GM19463 (cell line): ENCODE data around the gene ERC1.
A peak's percentile ranks its signal among the peaks of the same experiment; 100 is the strongest.

Experiments
- ATAC-seq: cut with Tn5 transposase; IDR thresholded peaks from one replicate; pipeline ENCODE4 v1.9.1; 2021; ENCODE audit warnings: mild to moderate bottlenecking, moderate library complexity; ENCODE audit not compliant: unreplicated experiment

The ERC1 gene

DNA sequence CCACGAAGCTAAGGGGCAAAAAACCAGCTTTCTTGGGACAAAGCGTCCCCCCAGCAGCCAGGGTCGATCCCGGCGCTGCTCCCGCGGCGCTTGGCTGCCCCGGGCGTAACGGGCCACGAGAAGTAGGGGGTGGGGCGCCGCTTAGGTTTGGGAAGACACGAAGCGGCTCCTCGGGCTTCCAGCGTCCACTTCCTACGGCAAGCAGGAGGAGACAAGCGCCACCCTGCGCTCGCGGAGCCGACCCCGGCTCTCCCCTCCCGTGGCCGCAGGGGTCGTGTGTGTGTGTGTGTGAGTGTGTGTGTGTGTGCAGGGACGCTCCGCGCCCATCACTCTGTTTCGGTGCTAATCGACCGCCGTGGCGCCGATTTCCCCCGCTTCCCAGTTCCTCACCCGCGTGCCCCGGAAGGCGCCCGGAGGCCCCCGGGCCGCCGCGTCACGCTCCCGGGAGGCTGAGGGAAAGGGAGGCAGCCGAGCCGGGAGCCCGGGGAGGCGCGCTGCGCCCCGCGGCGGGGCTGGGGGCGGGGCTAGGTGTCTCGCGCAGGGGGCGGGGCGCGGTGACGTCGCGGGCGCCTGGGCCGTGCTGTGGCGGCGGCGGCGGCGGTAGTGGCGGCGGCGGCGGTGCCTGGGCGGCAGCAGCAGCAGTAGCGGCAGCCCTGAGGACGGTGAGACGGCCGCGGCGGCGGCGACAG is at the start of gene ERC1:
Gene ERC1, plus strand, starts transcription at position 563 of the 689 bp plus-strand sequence. CDS start 36,681 bp downstream, outside the sequence.
- ATAC-seq = peak; percentile 92

DNA sequence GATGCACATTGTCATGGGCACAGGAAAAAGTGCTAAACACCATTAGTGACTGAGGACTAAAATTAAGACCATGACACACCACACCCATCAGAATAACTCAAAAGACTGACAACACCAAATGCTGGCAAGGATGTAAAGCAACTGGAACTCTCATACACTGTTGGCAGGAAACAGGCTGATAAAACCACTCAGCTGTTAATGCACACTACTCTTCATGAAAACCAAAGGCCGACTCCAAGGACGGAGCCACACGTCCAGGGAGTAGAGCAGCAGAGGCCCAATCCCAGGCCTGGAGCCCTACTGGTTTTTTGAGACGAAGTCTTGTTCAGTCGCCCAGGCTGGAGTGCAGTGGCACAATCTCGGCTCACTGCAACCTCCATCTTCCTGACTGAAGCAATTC is 48.0 kb upstream of the ERC1 start:
- no peak for ATAC-seq

DNA sequence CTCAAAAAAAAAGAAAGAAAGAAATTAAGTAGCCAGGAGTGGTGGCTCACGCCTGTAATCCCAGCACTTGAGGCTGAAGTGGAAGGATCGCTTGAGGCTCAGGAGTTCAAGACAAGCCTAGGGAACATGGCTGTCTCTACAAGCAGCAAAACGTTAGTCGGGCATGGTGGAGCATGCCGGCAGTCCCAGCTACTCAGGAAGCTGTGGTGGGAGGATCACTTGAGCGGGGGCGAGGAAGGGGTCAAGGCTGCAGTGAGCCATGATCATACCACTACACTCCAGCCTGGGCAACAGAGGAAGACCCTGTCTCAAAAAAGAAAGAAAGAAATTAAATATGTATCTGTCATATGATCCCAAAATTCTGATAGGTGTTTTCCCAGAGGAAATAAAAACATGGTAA is 46.8 kb upstream of the ERC1 start:
- ATAC-seq = no peak

DNA sequence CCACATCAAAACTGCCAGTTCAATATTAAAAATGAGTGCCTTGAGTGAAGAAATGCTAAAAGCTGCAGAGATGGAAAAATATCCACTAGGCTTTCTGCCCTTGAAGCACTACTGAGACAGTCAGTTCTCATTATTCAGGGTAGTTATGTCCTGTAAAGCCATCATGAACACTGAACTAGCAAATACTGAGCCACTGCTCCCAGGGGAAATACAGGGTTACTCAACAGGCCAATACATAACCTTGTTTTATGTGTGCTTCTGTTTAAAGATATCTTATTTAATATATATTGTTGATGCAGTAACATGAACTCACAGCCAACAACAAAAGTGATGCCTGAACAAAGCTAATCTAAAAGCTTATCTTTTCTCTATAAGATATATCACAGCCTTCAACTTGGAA is 44.8 kb upstream of the ERC1 start:
- ATAC-seq = no peak

DNA sequence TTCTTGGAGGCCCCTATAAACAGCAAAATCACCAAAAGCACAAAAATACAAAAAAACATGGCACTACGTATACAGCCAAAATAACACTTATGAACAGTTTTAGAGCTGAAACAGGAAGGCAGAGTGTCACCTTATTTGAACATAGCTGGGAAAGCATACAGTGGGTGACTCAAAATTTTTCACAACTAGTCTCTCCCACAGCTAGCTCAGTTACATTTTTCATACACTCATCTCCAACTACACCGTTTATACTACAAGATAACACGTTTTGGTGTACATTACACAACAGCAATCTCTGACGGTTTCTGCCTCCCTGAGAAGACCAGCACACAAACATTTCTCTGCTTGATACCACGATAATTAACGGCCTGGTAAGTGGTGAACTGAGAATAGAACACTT is 44.4 kb upstream of the ERC1 start:
- no peak for ATAC-seq

DNA sequence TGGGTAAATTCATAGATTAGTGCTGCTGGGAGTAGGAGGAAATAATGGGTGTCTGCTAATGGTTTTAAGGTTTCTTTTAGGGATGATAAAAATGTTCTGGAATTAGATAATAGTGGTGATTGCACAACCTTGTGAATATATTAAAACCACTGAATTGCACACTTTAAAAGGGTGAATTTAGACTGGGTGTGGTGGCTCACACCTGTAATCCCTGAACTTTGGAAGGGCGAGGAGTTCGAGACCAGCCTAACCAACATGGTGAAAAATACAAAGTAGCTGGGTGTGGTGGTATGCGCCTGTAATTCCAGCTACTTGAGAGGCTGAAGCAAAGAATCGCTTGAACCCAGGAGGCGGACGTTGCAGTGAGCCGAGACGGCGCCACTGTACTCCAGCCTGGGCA is 42.8 kb upstream of the ERC1 start:
- no peak for ATAC-seq

DNA sequence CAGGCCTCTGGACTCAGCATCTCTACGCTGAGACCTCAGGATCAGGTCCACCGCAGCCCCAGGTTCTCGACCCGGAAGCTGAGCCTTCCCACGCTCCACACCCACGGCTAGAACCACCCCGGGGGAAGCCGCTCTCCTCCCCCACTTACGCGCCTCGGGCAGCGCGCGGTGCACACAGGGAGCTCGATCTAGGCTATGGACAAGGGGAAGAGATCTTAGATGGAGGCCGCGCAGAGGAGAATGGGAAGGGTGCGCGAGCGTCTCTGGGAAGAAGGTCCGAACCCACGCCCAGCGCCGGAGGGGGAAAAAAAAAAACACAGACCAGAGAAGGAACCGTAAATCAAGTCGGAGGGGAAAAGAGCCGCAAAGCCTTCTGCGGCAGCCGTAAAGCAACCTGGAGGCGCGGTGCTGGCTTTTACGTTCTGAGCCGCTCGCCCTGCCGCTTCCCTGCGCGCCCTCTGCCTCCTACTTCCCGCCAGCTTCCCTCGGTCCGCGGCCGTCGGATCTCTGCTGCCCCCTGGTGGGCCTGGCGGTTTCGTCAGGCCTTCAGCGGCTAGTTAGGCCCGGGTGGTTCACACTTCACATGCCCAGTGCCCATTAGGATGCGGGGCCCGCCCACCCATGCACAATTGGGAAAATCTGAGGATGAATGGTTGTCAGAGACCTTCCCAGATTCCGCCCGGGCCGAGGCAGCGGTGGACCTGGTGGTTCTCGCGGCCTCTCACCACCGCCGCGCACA is 41.4 kb upstream of the ERC1 start, which contains the start of gene RAD52:
Gene RAD52, minus strand, starts transcription at position 242 of the 739 bp plus-strand sequence. CDS start 16,636 bp downstream, outside the sequence.
- ATAC-seq = peak; percentile 84

DNA sequence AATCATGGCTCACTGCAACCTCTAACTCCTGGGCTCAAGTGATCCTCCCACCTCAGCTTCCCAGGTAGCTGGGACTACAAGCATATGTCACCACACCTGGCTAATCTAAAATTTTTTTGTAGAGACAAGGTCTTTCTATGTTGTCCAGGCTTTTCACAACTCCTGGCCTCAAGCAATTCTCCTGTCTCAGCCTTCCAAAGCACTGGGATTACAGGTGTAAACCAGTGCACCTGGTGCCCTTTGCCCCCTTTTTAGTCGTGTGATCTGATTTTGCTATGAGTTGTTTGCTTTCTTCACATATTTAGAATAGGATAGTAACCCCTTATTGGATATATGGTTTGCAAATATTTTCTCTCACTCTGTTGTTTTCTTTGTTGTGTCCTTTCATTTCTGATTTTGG is 39.8 kb upstream of the ERC1 start:
- no peak for ATAC-seq

DNA sequence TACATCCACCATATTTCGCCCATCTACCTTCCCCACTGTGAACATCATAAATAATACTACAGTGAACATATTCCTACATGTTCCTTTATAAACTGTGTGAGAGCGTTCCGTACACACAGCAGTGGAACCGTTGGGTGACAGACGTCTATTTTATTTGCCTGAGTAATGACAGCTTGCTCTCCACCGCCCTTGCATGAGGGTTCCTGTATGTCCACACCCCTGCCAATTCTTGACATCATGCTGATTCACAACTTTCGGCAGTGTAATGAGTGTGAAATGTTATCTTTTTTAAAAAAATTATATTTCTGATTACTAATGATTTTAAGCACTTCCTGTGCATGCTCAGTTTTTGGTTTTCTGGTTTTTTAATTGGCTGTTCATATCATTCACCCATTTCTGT is 37.2 kb upstream of the ERC1 start:
- no peak for ATAC-seq

DNA sequence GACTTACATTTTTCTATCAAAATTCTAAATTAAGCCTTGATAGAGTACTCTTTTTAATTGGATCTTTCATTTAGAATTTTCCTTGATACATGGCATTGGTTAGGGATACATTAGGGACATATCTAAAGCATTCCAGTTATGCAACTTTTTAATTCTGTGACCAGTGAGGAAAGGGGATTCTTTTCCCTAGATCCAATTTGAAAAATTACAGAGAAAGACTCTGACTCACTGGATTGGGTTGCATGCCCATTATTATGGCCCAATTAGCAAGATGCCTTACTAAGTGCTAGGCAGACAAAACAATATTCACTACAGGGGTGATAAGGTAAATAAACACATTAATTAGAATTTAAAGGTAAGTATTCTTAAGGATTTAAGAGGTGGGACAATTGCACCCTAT is 36.3 kb upstream of the ERC1 start:
- ATAC-seq = no peak

DNA sequence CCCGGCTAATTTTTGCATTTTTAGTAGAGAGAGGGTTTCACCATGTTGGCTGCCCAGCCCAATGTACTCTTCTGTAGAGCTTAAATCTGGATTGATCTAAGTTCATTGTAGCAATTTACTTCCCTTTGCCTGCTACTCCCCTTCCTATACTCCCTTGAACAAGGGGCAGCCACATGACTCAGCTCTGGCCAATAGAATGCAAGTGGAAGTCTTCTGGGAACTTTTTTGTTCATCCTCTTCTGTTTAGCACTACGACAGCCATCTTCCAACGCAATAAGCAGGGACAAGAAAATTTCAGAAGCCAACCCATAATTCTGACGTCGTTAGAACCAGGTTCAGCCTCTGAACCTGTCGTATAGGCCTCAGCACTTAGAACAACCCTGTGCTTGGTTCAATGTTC is 35.1 kb upstream of the ERC1 start:
- ATAC-seq = no peak

DNA sequence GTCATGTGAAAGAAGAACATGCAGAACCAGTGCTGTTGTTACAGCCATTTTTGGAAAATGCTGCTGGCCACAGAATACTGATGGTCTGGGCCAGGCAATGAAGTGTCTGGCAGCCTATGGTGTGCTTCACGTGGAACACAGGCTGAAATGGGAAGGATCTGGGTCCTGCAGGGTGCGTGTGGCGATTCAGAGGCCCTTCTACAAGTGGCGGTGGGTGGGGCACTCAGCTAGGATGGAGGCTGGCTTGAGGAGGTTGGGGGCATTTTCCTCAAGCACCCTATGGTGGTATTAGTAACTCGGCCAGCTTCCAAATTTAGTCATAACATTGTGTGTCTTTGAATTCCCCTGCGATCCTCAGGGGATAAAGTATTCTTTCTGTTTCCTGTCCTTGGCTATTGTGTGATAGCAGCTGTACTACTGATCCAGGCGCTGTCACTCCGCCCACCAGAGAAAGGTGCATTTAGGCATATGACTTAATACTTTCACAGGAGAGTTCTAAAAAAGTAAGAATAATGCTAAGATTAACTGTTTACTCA is 32.4 kb upstream of the ERC1 start:
- no peak for ATAC-seq

DNA sequence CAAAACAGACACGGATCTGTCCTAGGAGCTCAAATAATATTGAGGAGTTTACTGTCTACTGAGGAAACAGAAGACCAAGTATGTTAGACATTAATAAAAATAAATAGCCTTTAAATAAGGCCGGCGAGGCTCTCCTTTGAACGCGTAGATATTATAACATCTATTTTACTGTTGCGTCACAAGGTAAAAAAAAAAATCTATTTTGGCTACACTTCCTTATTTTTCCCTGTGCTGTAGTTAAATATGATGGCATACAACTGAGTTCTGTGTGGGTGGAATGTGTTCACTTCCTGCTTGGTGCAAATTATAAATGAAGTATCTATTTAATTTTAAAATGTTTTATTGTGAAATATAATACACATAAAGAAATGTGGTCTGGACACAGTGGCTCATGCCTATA is 24.3 kb upstream of the ERC1 start:
- ATAC-seq = no peak

DNA sequence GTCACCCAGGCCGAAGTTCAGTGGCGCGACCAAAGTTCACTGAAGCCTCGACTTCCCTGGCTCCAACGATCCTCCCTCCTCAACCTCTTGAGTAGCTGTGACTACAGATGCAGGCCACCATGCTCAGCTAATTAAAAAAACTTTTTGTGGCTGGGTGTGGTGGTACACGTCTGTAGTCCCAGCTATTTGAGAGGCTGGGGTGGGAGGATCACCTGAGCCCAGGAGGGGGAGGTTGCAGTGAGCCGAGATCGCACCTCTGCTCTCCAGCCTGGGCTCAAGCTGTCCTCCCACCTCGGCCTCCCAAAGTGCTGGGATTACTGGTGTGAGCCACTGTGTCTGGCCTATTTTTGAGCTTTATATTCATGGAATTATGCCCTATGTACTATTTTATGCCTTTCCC is 23.4 kb upstream of the ERC1 start:
- ATAC-seq = no peak

DNA sequence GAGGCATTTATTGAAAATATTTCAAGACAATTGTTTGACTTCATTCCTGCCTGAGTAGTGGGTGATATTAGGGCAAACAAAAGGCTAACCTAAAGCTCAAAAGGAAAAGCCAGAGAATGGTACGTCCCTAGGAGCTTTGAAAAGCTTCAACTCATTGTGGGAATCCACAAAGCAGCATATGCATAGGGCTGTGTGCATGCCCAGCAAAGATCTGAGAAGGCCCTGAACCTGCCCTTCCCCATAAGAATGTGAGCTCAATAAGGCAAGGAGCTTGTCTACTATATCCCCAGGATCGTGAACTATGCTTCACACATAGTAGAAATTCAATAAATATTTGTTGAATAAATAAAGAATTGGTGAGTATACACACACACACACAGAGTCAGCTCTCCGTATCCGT is 22.5 kb upstream of the ERC1 start:
- ATAC-seq = no peak

DNA sequence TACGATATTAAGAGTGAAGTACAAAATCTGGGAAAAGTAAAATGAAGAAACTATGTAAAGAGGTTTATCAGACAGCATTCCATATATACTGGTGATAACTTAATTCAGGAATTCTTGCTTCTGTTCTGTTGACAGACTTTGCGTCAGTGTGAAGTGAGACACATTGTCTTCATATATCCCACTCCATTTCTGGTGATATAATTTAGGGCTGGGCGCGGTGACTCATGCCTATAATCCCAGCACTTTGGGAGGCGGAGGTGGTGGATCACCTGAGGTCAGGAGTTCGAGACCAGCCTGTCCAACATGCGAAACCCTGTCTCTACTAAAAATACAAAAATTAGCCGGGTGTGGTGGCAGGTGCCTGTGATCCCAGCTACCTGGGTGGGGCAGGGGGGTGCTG is 21.2 kb upstream of the ERC1 start:
- ATAC-seq = no peak

DNA sequence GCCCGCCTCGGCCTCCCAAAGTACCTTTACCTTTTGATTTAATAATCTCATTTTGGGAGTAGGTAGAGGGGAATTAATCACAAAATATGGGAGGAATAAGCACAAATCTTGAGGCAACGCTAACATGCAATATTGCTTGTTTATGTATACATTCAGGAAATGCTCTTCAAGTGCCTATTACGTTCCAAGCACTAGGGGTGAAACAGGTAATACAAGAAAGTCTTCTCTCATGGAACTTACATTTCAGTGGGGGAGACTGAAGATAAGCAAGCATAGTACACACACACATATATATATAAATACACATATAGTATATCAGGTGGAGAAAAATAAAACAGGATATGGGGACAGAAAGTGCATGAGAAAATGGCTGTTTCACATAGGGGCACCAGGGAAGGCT is 19.0 kb upstream of the ERC1 start:
- no peak for ATAC-seq

DNA sequence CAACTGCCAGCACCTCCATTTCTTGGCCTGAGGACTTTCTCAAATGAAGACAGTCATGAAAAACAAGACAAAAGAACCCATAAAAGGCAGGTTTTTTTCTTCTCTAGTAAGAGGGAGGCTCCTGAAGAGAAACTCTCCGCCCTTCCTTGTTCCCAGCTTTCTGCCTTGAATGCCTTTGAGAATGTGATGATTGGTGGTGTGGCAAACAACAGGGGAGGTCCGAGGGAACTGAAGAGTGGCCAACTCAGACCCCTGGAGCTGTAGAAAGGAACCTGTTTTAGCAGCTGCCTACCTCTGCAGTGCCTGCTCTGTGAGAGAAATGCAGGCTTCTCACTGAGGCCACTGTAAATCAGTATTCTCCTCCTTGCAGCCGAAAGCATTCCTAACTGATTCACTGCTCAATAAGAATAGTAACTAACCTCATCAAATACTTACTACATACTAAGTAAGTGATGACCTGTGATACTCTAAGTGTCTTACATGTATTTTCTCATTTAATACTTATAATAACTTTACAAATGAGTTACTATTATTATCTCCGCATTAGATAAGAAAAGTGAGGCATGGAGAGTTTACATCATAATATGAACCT is 16.7 kb upstream of the ERC1 start:
- no peak for ATAC-seq

DNA sequence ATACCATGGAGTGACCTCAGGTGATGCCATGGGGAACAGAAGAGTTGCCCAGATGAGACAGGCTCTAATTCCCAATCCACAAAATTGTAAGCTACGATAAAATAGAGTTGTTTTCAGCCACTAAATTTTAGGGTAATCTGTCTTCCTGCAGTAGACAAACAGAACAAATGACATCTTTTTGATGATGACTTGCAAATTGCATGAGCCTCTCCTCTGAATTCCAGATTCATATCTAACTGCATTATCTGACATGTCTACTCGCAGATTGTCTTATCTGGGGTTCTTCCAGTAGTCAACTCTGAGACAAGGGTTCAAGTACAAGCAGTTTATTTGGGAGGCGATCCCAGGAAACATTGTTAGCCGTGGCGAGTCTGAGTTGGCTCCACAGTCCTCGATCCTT is 14.4 kb upstream of the ERC1 start:
- no peak for ATAC-seq

DNA sequence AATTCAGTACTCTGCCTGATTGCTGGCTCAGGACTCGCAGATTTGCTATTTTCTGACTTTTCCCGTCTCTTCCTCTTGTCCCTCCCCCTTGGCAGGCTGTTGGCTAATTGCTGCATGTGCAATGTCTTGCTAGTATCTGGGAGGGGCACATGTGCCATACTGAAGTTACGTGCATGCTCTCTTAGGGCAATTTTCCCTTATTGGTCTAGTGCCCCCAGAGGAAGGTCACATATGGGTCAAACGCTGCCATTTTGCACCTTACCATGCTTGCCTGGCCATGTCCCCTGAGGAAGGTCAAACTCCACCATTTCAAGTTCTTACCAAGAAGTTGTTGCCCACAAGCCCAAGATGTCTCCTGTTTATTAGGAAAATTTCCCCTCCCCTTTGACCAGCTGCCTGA is 13.9 kb upstream of the ERC1 start:
- ATAC-seq = no peak

DNA sequence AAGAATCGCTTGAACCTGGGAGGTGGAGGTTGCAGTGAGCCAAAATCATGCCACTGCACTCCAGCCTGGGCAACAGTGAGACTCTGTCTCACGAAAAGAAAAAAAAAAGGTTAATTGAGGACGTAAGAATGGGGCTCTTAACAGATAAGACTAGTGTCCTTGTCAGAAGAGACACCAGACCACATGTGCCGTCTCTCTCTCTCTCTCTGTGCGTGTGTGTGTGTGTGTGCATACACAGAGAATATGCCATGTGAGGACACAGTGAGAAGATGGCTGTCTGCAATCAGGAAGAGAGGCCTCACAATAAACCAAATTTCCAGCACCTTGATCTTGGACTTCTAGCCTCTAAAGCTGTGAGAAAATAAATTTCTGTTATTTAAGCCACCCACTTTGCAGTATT is 11.7 kb upstream of the ERC1 start:
- ATAC-seq = no peak
